Stimulated activated CD8-positive, alpha-beta memory T cell treated with anti-CD3 and anti-CD28 coated beads, Interleukin-7, amount 100 ng/mL, for 4 hours (primary cell): ENCODE results near the gene VMAC.

ENCODE experiments used
- DNase-seq, 2 donors: peaks; one replicate each; pipeline ENCODE4 v3.0.0-alpha.2; 2020; ENCODE audit warnings: low read depth in 2 of 2

Gene VMAC

GRCh38 chr19:5905114-5905778, 574 bp downstream of the VMAC start:
- no peak for DNase-seq

GRCh38 chr19:5907241-5907640, 2.6 kb downstream of the VMAC start:
- no peak for DNase-seq

- DNase-seq: no peak
These were observed 4.2 kb downstream of the VMAC start for GRCh38 chr19:5908773-5909442.

GRCh38 chr19:5910638-5910907, 5.9 kb downstream of the VMAC start:
- DNase-seq: no peak

- no peak for DNase-seq
These were observed 6.7 kb downstream of the VMAC start for GRCh38 chr19:5911366-5911765.

- no peak for DNase-seq
These were observed 9.2 kb downstream of the VMAC start, which contains the start of gene CAPS for GRCh38 chr19:5913739-5914357. TSS of gene CAPS (plus strand) at chr19:5914254. CDS start at chr19:5914407, 153 bp downstream.

GRCh38 chr19:5914358-5914774, 9.7 kb downstream of the VMAC start:
- DNase-seq: no peak

- no peak for DNase-seq
These were observed 10.5 kb downstream of the VMAC start for GRCh38 chr19:5914946-5915781.

GRCh38 chr19:5915782-5916165, 11.1 kb downstream of the VMAC start:
- no peak for DNase-seq

- DNase-seq: no peak
These were observed 11.6 kb downstream of the VMAC start for GRCh38 chr19:5916181-5916708.

- no peak for DNase-seq
These were observed 12.9 kb downstream of the VMAC start for GRCh38 chr19:5917431-5918107.

- DNase-seq: no peak
These were observed 13.9 kb downstream of the VMAC start for GRCh38 chr19:5918463-5919079.

GRCh38 chr19:5921516-5922160, 17.0 kb downstream of the VMAC start:
- DNase-seq: no peak

- no peak for DNase-seq
These were observed 17.5 kb downstream of the VMAC start for GRCh38 chr19:5922161-5922545.

GRCh38 chr19:5923356-5923755, 18.7 kb downstream of the VMAC start:
- DNase-seq: no peak

- no peak for DNase-seq
These were observed 21.3 kb downstream of the VMAC start for GRCh38 chr19:5925830-5926427.

- no peak for DNase-seq
These were observed 22.2 kb downstream of the VMAC start for GRCh38 chr19:5926641-5927440.

GRCh38 chr19:5927441-5927821, 22.8 kb downstream of the VMAC start:
- no peak for DNase-seq

- DNase-seq: no peak
These were observed 24.5 kb downstream of the VMAC start for GRCh38 chr19:5929179-5929578.
